Superior temporal gyrus (tissue), 1 donor: ENCODE data around the gene TRIM67.
"Not testable (repeated sequence)": the region's sequence is repeated elsewhere in the genome, so short reads cannot be mapped to it uniquely, and the experiment has no call there.

Experiments
- DNase-seq: peaks from one replicate; pipeline ENCODE4 v3.0.0-alpha.2; 2016; ENCODE audit errors: extremely low spot score

The TRIM67 gene

DNA sequence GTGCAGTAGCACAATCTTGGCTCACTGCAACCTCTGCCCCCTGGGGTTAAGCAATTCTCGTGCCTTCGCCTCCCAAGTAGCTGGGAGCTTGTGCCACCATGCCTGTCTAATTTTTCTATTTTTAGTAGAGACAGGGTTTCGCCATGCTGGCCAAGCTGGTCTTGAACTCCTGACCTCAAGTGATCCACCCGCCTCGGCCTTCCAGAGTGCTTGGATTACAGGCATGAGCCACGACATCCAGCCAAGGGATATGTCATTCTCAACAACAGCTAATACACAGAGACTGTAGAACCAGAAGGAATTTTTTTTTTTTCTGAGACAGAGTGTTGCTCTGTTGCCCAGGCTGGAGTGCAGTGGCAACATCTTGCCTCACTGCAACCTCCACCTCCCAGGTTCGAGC lies 3.7 kb upstream of the TRIM67 start:
- DNase-seq, result not testable (repeated sequence)

- DNase-seq, result no peak
Observed at GRCh38 chr1:231159202-231159962, 2.5 kb upstream of the TRIM67 start.

DNA sequence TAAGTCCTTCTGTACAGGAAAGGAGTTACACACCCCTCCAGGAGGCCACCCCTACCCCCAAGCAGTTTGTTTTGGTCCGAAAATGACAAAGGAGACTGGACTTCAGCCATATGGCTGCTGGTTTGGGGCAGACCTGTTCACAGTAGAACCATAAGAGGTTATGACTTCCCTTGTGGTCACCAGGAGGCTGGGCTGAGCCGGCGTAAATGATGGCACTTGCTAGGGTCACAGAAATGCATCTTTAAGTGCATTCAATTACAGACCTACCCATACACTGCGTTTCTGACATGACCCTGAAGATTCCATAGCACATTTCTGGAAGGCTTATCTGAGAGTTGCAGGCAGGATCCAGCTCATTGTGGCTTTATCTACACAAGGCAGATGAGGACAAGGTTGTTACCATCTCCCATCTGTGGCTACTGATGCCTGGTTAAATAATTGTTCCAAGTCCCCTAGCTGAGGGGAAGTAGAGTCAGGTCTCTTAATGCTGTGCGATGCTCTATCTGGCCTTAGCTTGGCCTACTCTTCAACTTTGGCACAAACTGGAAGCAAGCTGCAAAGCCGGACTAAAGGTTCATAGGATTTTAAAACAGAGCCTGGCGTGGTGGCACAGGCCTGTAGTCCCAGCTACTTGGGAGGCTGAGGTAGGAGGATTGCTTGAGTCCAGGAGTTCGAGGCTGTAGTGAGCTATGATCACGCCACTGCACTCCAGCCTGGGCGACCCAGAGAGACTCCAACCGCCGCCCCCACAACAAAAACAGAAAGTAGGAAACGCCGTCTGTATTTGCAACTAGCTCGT lies 1.7 kb upstream of the TRIM67 start:
- DNase-seq, result no peak

DNA sequence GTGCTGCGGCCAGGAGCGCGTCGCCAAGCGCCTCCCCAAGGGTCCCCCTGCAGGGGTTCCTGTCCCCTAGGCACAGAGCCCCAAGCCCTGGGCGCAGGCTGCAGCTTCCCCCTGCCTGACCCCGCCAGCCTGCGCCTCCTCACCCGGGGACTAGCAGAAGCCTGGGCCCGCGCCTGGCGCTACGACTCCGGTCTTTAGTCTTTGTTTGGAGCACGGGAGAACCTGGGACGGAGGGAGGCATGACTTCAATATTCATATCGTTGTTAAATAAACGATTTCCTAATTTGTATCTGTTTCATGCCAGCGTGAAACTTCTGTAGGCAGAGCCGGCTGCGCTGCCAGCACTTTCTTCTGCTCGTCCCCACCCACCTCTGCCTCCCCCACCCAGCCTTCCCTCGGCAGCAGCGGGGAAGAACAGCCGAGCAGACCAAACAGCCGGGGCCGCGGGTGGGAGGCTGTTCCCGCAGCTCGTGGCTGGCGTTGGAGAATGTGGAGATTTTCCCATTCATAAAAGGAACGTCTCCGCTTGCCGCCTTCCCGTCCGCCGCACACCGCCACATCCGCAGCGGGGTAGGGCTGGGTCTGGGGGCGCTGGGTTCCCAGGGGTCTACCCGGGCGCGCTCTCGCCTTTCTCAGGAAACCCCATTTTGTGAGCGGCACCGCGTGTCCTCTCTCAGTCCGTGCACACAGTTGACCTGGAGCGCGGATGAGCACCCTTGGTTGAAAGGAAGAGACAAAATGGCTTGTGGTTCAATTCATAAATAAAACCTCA lies 777 bp upstream of the TRIM67 start:
- DNase-seq, result no peak

GRCh38 chr1:231162297-231162969 lies 575 bp downstream of the TRIM67 start:
- DNase-seq, result no peak

DNA sequence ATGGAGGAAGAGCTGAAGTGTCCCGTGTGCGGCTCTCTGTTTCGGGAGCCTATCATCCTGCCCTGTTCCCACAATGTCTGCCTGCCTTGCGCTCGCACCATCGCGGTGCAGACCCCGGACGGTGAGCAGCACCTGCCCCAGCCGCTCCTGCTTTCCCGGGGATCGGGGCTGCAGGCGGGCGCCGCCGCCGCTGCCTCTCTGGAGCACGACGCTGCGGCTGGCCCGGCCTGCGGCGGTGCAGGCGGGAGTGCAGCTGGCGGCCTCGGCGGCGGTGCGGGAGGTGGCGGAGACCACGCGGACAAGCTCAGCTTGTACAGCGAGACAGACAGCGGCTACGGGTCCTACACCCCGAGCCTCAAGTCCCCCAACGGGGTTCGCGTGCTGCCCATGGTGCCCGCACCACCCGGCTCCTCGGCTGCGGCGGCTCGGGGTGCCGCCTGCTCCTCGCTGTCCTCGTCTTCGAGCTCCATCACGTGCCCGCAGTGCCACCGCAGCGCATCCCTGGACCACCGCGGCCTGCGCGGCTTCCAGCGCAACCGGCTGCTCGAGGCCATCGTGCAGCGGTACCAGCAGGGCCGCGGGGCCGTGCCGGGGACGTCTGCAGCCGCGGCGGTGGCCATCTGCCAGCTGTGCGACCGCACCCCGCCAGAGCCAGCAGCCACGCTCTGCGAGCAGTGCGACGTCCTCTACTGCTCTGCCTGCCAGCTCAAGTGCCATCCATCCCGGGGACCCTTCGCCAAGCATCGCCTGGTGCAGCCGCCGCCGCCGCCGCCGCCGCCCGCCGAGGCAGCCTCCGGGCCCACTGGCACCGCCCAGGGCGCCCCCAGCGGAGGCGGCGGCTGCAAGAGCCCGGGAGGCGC lies 1.3 kb downstream of the TRIM67 start:
- no peak for DNase-seq

DNA sequence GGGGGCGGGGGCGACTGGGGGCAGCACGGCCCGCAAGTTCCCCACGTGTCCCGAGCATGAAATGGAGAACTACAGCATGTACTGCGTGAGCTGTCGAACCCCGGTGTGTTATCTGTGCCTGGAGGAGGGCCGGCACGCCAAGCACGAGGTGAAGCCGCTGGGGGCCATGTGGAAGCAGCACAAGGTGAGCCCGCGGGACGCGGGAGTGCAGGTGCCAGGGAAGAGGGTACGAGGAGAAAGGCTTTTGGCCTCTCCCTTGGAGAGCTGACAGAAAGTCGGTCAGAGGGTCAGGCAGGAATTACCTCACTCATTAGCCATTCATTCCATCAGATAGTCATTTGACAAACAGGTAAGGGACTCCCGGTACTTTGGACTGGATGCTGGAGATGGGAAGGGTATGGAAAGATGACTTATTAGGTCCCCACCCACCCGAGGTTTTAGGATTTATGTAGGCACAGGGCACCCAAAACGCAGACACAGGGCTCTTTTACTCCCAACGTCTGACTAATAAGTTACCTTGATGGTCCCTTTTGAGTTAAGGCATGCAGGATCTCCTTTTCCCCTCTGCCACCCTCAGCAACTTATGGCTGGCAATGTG lies 2.1 kb downstream of the TRIM67 start:
- DNase-seq, result no peak

DNA sequence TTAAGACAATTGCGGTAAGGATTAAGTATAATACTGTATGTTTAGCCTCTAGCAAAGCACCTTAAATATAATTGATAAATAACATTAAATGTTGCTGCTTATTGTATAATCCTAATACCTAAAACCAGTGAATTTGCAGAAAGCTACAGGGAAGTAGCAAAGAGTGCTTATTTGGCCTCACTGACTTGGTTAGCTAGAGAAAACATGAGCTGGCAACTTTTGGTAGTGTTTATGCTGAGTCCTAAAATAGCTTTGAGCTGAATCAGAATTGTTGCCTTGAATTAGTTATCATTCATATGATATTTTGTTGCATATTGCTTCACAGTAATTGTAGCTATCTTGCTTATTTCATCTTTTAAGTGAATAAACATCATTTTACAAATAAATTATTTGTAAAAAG lies 3.5 kb downstream of the TRIM67 start:
- no peak for DNase-seq

DNA sequence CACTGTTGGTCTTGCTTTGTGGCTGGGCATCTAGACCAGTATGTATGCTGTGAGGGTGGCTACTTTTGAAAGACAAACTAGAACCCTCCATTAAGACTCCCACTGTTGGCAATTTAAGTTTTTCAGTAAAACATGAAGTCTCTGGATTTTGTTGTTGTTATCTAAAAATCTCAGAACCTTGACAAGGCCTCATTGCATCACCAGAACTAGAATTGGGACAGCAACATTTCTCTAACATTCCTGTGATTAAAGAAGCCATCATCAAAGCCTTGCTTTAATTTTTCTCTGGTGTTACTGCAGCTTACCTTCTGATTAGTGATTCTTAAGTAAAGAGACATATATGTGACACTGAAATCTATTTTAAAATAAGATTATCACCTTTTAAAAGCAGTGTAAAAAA lies 4.5 kb downstream of the TRIM67 start:
- no peak for DNase-seq

- DNase-seq, result no peak
Observed at GRCh38 chr1:231170875-231171274, 9.0 kb downstream of the TRIM67 start.

DNA sequence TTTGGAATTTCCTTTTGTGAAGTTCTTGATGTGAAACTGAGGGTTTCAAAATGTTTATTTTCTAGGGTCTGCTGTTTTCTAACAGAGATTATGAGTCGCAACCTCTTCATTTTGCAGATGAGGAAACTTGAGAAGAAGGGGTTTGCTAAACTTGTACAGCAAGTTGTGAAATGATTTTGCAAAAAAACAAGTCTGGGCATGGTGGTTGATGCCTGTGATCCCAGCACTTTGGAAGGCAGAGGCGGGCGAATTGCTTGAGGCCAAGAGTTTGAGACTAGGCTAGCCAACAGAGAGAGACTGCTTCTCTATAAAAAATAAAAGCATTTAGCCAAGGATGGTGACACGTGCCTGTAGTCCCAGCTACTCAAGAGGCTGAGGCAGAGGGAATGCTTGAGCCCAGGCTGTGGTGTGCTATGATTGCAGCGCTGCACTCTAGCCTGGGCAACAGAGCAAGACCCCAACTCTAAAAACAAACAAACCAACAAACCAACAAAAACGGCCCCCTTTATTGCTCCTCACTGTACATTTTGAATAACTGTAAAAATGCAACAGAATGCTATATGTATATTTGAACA lies 9.9 kb downstream of the TRIM67 start:
- DNase-seq, result no peak

- DNase-seq, result no peak
Observed at GRCh38 chr1:231172411-231172810, 10.6 kb downstream of the TRIM67 start.

DNA sequence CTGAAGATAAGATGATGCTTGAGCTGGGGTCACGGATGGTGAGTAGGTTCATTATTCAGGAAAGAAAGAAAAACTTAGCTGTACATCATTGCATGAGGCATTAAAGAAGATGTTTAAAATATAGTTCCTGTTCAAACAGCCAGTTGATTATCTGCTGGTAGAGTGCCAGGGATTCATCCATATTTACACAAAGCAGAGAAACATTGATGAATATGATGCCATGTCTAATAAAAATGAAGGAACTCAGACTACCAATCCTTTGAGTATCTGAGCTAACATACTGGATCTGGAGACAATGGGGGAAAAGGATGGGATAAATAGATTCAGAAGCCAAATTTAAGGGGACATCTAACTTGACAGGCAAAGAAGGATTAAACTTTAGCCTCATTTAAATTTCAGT lies 14.6 kb downstream of the TRIM67 start:
- no peak for DNase-seq

GRCh38 chr1:231177226-231177625 lies 15.4 kb downstream of the TRIM67 start:
- DNase-seq, result no peak

- no peak for DNase-seq
Observed at GRCh38 chr1:231177936-231178335, 16.1 kb downstream of the TRIM67 start.

GRCh38 chr1:231178970-231179369 lies 17.1 kb downstream of the TRIM67 start:
- DNase-seq, result no peak

DNA sequence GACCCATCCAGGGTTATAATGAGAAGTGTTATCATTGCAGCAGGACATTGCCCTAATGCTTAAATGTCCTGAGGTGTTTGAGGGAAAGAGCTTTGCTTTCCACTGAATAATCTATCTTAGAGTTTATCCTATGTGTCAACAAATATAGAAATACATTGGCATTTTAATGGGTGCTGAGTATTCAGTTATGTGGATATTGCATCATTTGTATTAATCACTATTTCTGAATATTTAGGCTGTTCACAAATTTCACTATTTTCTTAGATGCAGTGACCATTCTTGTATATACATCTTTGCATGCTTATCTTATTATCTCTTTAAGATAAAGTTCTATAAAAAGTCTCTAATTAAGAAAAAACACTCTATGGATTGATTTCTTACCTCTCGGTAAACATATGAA lies 18.2 kb downstream of the TRIM67 start:
- DNase-seq, result no peak

DNA sequence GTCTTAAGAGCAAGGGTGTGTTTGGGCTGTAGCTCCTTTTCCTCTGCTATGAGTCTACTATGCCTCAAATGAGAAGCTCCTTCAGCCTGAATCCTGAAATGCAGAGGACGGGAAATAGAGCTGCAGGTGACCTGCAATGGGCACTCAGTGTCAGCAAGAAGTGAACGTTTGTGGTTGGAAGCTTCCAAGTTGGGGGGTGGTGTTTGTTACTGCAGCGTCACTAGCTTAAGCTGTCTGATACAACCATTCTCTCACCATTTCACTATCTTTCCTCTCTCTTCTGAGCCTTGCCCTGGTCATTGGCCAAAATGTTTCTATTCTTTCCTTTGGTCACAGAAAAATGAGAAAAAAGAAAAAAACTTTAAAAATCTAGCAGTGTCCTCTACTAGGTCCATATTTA lies 19.4 kb downstream of the TRIM67 start:
- no peak for DNase-seq

GRCh38 chr1:231182317-231182716 lies 20.5 kb downstream of the TRIM67 start:
- DNase-seq, result no peak
